Epithelial cell of esophagus (primary cell): Measurements from ENCODE around the gene LTO1.
"Not testable (repeated sequence)": the region's sequence is repeated elsewhere in the genome, so short reads cannot be mapped to it uniquely, and the experiment has no call there.

ENCODE experiments used
- DNase-seq: peaks from one replicate; pipeline ENCODE4 v3.0.0; 2010; ENCODE audit warnings: low read depth
- H3K4me3 ChIP-seq: 2 replicates; pipeline ENCODE4 v1.5.1; 2011; ENCODE audit warnings: mild to moderate bottlenecking, low read length, control low read depth
- CTCF ChIP-seq: IDR thresholded peaks from 2 replicates; pipeline ENCODE4 v1.5.1; 2011; ENCODE audit warnings: low read depth, mild to moderate bottlenecking, low read length, control low read depth, inconsistent platforms; ENCODE audit not compliant: insufficient read depth; ENCODE audit errors: missing control alignments

Gene LTO1

GRCh38 chr11:69700278-69701140 is 25.4 kb upstream of the LTO1 start:
- no peak for DNase-seq
- TF ChIP-seq CTCF = no peak
- no peak overlapping the region for H3K4me3 ChIP-seq

GRCh38 chr11:69699213-69699612 is 24.1 kb upstream of the LTO1 start:
- H3K4me3 ChIP-seq = no peak overlapping the region
- no peak for TF ChIP-seq CTCF
- DNase-seq = no peak

GRCh38 chr11:69698362-69698761 is 23.2 kb upstream of the LTO1 start:
- no peak for TF ChIP-seq CTCF
- DNase-seq = no peak
- H3K4me3 ChIP-seq = no peak overlapping the region

GRCh38 chr11:69697861-69698260 is 22.7 kb upstream of the LTO1 start:
- no peak for TF ChIP-seq CTCF
- no peak overlapping the region for H3K4me3 ChIP-seq

GRCh38 chr11:69697469-69697843 is 22.3 kb upstream of the LTO1 start:
- no peak overlapping the region for H3K4me3 ChIP-seq
- DNase-seq = no peak
- TF ChIP-seq CTCF = no peak

More at GRCh38 chr11:69697861-69698260, 22.7 kb upstream of the LTO1 start:
- DNase-seq = no peak

GRCh38 chr11:69696749-69697468 is 21.8 kb upstream of the LTO1 start:
- no peak for DNase-seq
- TF ChIP-seq CTCF = no peak
- H3K4me3 ChIP-seq = no peak overlapping the region

- H3K4me3 ChIP-seq, DNase-seq: not testable (repeated sequence)
Measured at GRCh38 chr11:69695995-69696394, 20.8 kb upstream of the LTO1 start.
